ENCODE data around the gene MAPK12. TPM values are rescaled to one million over a fixed set of nuclear protein-coding genes. Genes with fewer than 3 reads are reported as not detected.
A peak's percentile ranks its signal among the peaks of the same experiment; 100 is the strongest.

The MAPK12 gene
- total RNA-seq, 4 donors from 2014 or later: 3.1 to 5.1 (median 3.7) TPM

DNA sequence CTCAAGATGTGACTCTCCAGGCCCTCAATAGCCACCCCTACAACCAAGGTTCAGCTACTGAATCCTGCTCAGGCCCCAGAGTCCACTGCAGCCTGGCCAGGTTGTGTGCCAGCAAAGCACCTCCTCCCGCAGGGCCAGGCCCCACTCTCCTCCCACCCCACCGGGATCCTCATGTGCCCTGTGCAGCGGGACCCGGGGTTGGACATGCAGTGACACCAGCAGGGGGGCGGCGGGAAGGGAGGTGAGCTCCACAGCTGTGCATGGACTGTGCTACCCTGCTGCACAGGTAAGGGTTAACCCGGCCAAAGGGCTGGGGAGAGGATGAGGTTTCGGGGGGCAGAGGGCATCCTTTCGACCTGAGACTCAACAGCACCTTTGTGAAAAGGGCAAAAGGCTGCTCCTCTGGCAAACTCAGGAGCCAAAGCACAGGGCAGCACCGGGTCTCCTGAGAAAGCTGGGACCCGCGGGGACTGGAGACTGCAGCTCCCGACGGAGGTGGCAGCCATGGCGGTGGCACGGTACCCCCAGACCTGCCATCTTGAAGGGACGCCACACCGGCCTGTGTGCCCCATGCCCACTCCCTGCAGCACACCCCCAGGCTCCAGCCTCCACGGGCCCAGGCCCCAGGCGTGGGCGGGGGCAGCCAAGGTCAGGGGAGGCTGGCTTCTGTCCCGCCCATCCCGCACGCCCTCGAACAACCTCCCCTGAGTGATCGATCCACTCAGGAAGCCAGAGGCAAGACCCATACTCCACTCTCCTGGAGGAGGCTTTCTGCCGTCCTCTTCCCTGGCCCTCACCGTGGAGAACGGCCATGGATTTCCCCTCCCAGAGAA is 35.4 kb upstream of the MAPK12 start:
- Histone ChIP-seq H3K27ac (peak overlapping the region; percentile 35 to 68 (median 51)), H3K4me1 (peaks cover 96 to 99% of the 10 kb centered on the region in 2 donors)

DNA sequence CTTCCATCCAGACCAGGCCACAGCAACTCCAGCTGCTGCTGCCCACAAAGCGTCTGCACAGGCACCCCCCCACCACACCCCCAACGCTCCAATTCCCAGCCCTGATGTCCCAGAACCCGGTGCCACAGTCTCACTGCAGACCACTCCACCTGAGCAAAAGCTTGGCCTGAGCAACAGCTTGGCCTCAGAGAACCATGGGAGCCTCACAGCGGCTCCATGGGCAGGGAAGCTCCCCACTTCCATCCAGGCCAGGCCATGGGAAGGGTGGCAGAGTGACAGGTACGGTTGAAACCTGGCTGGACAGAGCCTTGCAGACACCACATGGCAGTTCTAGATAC is 32.8 kb upstream of the MAPK12 start:
- peak overlapping the region; percentile 82 to 91 (median 84) for H3K27ac ChIP-seq
- peaks cover 75 to 78% of the 10 kb centered on the region in 2 donors for H3K4me1 ChIP-seq
- H3K36me3 ChIP-seq: peaks cover 8 to 11% of the 10 kb centered on the region in 2 donors
- 20 to 100% methylated on average over 1 of the region's 5 CpGs for WGBS, 2 donors
- intact Hi-C loops (cut with DNase I): no loop called here
- H3K27me3 ChIP-seq: no peaks in the 10 kb centered on the region
- no peaks in the 10 kb centered on the region for H3K9me3 ChIP-seq
- no peak overlapping the region for H3K4me3 ChIP-seq (replicated peaks in 1 of 3)
- no peak for DNase-seq
- no peak for TF ChIP-seq POLR2A (IDR thresholded peaks at IDR 0.05)
- TF ChIP-seq, protein P1, sequence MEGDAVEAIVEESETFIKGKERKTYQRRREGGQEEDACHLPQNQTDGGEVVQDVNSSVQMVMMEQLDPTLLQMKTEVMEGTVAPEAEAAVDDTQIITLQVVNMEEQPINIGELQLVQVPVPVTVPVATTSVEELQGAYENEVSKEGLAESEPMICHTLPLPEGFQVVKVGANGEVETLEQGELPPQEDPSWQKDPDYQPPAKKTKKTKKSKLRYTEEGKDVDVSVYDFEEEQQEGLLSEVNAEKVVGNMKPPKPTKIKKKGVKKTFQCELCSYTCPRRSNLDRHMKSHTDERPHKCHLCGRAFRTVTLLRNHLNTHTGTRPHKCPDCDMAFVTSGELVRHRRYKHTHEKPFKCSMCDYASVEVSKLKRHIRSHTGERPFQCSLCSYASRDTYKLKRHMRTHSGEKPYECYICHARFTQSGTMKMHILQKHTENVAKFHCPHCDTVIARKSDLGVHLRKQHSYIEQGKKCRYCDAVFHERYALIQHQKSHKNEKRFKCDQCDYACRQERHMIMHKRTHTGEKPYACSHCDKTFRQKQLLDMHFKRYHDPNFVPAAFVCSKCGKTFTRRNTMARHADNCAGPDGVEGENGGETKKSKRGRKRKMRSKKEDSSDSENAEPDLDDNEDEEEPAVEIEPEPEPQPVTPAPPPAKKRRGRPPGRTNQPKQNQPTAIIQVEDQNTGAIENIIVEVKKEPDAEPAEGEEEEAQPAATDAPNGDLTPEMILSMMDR (IDR thresholded peaks at IDR 0.05): no peak

More for the DNA sequence above, 35.4 kb upstream of the MAPK12 start:
- Histone ChIP-seq H3K36me3 (no peaks in the 10 kb centered on the region), H3K4me3 (replicated peaks in 1 of 3) (no peak overlapping the region), H3K27me3 (no peaks in the 10 kb centered on the region), H3K9me3 (no peaks in the 10 kb centered on the region)
- no peak for TF ChIP-seq POLR2A (IDR thresholded peaks at IDR 0.05)
- TF ChIP-seq, protein P1 (IDR thresholded peaks at IDR 0.05): no peak
- intact Hi-C loops (cut with DNase I): no loop called here
- 38 to 49% methylated on average over 13 to 17 of the region's 29 CpGs for WGBS, 2 donors
- DNase-seq: peak; percentile 70 to 79

DNA sequence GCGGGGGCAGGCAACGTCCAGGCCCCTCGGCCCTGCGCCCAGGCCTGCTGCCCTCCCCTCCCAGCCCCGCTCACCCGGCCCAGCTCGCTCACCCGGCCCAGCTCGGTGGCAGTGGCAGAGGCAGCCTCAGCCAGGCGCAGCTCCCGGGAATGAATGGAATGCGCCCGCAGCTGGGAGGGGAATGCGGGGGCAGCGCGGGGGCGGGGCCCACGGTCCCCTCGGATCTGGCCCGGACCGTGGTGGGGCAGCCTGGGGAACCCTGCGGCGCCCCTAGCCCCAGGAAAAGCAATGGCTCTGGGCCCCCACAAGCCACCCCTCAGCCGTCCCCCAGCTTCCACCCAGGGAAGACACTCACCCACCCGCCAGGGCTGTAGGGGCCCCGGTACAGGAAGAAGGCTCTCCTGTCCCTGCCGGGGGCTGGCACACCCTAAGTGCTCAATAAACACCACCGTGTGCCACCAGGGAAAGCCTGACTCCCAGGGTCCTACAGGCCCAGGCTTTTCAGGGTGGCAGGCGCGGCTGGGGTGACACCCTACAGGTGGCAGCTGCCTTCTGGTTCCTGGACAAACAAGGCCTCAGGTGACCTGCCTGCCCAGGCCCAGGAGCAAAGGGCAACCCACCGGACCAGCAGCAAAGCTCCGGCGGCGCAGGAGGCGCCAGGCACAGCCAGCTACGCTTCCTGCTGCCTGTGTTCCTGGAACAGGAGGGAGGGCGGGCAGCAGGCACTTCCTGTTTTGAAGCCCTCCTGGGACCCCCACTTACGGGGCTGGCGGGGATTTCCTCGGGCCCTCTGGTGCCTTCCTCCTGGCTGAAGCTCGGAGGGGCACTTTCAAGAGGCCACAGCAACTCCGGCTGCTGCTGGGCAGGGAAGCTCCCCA is 32.2 kb upstream of the MAPK12 start:
- no peak for TF ChIP-seq POLR2A (IDR thresholded peaks at IDR 0.05)
- TF ChIP-seq, protein P1 (IDR thresholded peaks at IDR 0.05): no peak
- H3K4me1 ChIP-seq: peaks cover 69 to 72% of the 10 kb centered on the region in 2 donors
- peak; percentile 92 to 93 for DNase-seq
- no peaks in the 10 kb centered on the region for H3K9me3 ChIP-seq
- peak overlapping the region in 1 of 3 donors; percentile 16 for H3K4me3 ChIP-seq (replicated peaks in 1 of 3)
- 0 to 35% methylated on average over 12 to 16 of the region's 42 CpGs for WGBS, 2 donors
- peak overlapping the region; percentile 82 to 91 (median 84) for H3K27ac ChIP-seq
- peaks cover 14 to 17% of the 10 kb centered on the region in 2 donors for H3K36me3 ChIP-seq
- no peaks in the 10 kb centered on the region for H3K27me3 ChIP-seq
- intact Hi-C loops (cut with DNase I): no loop called here

DNA sequence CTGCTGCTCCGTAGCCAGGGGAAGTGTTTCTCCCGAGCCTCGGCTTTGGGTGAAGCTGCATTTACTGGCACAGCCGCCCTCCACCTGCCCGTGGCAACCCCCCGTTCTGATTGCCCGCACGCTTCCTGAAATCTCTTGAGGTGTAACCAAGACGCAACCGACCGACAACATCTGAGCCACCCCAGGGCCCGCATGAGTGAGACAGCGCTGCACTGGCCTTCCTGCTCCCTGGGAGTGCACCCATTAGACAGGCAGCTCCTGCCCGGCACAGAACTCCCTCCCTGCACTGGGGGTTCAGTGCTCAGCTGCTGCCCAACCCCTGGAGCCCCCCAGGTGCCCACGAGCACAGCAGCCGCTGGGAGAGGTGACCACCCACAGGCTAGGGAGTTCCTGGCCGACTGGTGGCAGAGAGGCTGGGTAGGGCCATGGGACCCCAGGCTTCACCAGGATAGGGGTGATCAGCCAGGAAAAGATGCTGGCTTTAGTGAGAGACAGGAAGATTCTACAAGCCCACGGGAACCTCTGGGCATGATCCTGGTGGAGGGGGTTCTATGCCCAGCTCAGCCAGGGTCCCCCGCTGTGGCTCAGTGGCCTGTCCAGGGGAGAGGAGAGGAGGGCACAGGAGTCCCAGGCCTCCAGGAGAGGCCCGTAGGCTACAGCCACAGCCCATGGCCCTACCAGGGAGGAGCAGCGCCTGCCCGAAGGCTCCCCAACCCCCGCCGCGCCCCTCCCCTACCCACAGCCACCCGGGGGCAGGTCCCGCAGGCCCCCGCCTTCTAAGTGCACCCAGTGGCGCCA is 31.4 kb upstream of the MAPK12 start:
- H3K9me3 ChIP-seq: no peaks in the 10 kb centered on the region
- peaks cover 22 to 25% of the 10 kb centered on the region in 2 donors for H3K36me3 ChIP-seq
- H3K4me3 ChIP-seq (replicated peaks in 1 of 3): peak overlapping the region in 1 of 3 donors; percentile 16
- H3K27ac ChIP-seq: peak overlapping the region; percentile 82 to 91 (median 84)
- H3K27me3 ChIP-seq: no peaks in the 10 kb centered on the region
- DNase-seq: peak; percentile 70 to 74
- intact Hi-C loops (cut with DNase I): no loop called here
- 22 to 58% methylated on average over 11 to 12 of the region's 29 CpGs for WGBS, 2 donors
- TF ChIP-seq POLR2A (IDR thresholded peaks at IDR 0.05): no peak
- TF ChIP-seq, protein P1 (IDR thresholded peaks at IDR 0.05): no peak
- H3K4me1 ChIP-seq: peaks cover 61 to 63% of the 10 kb centered on the region in 2 donors

Data from thyroid gland (tissue), 4 donors.